22Rv1 (cell line): ENCODE data around the gene UBE2C.
"Not testable (repeated sequence)": the region's sequence is repeated elsewhere in the genome, so short reads cannot be mapped to it uniquely, and the experiment has no call there.

Experiments used
- H3K27ac ChIP-seq: fragments of 450-650 bp; 2 replicates; pipeline ENCODE4 v1.5.1; 2017
- CTCF ChIP-seq: fragments of 450-650 bp; IDR thresholded peaks from 2 replicates; pipeline ENCODE4 v1.5.1; 2017; ENCODE audit warnings: mild to moderate bottlenecking
- ZFX ChIP-seq: fragments of 450-650 bp; IDR thresholded peaks from 2 replicates; pipeline ENCODE4 v1.6.1; 2017; ENCODE audit warnings: antibody characterized with exemption, borderline replicate concordance

The UBE2C gene

DNA sequence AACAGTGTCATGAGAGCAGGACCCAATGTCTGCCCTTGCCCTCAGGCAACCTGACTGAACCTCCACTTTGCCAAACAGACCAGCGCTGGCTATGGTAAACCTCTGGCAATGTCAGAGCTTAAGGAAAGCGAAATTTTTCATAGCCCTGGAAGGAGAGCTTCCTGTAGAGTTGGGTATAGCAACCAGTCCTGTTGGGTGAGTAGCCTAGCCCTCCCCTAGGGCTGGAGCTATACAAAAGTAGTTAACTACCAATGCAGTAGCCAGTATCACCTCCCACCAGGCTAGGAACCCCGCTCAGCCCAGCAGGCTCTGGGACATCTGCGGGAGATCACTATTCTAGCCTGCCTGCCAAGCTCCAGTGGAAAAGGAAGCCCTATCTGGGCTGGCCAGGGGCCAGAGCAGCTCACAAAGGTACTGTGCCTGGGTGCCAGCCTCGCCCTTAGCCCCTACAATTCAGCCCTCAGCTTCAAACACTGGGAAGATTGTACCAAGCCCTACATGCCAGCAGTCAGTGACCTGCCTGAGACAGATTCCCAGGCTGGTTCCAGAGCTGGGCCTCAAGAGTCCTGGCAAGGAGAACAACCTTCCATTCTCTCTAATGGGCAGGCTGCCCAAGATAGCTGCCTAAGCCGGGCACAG is 28.7 kb upstream of the UBE2C start:
- H3K27ac ChIP-seq = no peak overlapping the region
- TF ChIP-seq ZFX = no peak
- no peak for TF ChIP-seq CTCF

GRCh38 chr20:45788351-45788750 is 24.1 kb upstream of the UBE2C start:
- H3K27ac ChIP-seq = no peak overlapping the region
- no peak for TF ChIP-seq CTCF
- TF ChIP-seq ZFX = no peak

GRCh38 chr20:45792317-45793118 is 19.9 kb upstream of the UBE2C start:
- H3K27ac ChIP-seq = peak overlapping the region; percentile 63
- no peak for TF ChIP-seq ZFX

GRCh38 chr20:45796337-45797065 is 15.9 kb upstream of the UBE2C start:
- H3K27ac ChIP-seq = no peak overlapping the region
- TF ChIP-seq ZFX = no peak
- no peak for TF ChIP-seq CTCF

DNA sequence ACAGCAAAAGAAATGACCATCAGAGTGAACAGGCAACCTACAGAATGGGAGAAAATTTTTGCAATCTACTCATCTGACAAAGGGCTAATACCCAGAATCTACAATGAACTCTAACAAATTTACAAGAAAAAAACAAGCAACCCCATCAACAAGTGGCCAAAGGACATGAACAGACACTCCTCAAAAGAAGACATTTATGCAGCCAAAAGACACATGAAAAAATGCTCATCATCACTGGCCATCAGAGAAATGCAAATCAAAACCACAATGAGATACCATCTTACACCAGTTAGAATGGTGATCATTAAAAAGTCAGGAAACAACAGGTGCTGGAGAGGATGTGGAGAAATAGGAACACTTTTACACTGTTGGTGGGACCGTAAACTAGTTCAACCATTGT is 14.9 kb upstream of the UBE2C start:
- H3K27ac ChIP-seq = not testable (repeated sequence)

DNA sequence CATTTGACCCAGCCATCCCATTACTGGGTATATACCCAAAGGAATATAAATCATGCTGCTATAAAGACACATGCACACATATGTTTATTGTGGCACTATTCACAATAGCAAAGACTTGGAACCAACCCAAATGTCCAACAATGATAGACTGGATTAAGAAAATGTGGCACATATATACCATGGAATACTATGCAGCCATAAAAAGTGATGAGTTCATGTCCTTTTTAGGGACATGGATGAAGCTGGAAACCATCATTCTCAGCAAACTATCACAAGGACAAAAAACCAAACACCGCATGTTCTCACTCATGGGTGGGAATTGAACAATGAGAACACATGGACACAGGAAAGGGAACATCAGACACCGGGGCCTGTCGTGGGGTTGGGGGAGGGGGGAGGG is 14.5 kb upstream of the UBE2C start:
- not testable (repeated sequence) for H3K27ac ChIP-seq

DNA sequence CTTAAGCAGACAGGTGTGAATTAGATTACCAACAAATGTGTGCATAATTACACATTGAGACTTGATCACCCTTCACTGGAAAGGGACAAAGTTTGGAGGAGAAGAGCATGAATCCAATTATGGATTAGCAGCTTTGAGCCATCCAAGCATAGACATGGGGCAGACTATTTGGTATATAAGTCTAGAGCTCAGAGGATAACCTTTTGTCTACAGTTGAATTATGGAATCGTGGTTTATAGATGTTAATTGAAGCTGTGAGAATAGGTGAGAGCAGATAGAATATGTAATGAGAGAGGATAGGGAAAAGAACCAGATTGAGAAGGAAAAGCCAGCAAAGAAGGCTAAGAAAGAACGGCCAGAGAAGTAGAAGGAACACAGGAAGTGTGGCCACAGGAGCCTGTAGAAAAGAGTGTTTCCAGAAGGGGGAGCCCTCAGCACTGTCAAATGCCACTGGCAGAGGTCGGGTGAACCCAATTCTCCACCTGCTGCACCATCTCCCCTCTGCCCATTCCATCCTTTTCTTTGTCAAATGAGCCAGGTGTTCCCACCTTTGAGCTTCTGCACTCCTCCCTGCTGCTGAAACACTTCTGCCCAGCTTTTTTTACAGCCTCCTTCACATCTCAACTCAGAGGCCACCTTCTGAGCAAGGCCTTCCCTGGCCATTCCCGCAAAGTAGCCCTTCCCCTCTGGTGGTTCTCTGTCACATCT is 13.4 kb upstream of the UBE2C start:
- TF ChIP-seq CTCF (peak; percentile 83), ZFX (no peak)
- no peak overlapping the region for H3K27ac ChIP-seq

GRCh38 chr20:45801851-45802250 is 10.6 kb upstream of the UBE2C start:
- H3K27ac ChIP-seq = no peak overlapping the region
- TF ChIP-seq CTCF (no peak), ZFX (no peak)
